Activated CD4-positive, alpha-beta T cell treated with anti-CD3 and anti-CD28 coated beads, Interleukin-2, Interleukin-4, amounts not matched to agents 100 ng/mL and 50 ng/mL, durations not matched to agents 16 hours and 8 hours (primary cell): Measurements from ENCODE around the gene ACKR3.
A peak's percentile ranks its signal among the peaks of the same experiment; 100 is the strongest.

Source experiments
- DNase-seq: peaks from one replicate; pipeline ENCODE4 v3.0.0-alpha.2; 2020; ENCODE audit warnings: low spot score

The ACKR3 gene

DNA sequence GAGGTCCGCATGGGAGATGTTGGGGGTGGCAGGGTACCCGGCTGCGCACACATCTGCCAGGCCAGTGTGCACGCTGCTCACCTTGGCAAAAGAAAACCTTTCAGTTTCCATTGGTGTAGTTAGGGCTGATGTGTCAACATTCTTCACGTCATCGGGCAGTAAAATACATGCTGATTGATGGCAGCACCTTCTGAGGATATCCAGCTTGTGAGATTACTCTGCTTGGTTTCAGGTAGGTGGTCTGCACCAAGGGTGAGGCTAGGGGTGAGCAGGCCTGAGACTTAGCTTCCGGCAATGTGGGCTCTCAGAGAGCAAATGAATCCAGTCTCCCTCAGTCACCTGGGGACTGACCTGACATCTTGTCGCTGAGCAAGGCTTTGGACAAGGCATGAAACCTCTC lies 19.3 kb upstream of the ACKR3 start:
- DNase-seq = no peak

DNA sequence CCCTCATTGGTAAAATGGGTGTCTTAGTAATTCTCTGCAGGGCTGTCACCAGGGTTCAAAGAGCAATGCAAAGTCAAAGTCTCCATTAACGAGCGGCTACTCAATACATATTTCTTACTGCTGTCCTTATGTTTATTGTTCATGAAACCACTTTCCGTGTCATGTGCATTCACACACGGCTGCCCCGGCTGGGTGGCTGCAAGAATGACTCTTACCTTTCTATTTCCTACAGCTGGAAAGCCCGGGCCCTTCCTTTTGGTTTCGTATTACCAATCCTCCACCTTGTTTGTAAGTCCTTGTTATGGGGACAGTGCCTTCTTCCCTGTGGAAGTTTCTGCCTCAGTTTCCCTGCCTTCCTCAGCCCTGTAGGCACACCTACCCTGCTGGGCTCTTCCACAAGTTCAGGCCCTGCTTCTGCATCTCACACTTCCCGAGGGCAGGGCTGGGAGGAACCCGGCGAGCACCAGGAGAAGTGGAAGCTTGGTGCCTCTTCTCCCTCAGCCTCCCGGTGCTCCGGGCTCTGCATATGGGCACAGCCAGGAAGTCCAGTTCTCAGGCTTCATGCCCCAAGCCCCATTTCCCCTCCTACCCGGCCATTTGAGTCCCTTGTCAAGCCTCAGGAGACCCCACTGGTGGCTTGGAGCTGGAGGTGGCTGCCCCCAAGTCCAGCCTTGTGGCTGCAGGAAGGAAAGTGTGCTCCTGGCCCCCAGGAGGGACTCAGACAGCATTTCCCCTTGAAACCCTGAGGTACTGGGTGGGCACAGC lies 18.7 kb upstream of the ACKR3 start:
- DNase-seq = no peak

DNA sequence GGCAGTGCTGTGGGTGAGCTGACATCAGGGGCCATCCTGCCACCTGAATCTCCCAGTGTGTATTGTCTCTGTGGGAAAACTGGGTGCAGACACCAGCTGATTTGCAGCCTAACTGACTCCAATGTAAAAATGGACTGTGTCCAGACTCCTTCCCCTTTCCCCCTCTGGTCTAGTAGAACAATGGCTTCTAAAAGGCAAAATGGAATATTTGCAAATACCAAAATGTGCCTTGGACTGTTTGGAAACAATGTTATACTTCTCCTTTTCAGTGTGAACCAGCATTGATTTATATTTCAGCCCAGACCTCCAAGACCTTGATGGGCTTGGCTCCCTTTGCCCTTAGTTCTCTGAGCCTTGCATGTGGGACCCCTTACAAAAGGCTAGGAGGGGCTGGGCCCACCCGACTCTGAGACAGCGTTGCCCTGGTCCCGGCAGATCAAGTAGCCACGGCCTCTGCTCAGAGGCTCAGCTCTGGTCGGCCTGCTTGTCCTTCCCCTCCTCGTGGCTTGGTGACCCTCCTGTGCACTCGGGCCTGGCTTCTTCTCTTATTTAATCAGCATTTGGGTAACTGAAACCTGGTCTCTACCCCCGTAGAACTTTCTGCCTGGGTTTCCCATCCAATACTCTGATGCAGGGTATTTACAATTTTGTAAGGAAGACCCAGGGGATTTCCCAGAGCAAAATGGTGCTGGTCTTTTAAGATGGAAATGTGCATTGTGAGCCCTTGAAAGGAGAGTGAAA lies 18.0 kb upstream of the ACKR3 start:
- no peak for DNase-seq

DNA sequence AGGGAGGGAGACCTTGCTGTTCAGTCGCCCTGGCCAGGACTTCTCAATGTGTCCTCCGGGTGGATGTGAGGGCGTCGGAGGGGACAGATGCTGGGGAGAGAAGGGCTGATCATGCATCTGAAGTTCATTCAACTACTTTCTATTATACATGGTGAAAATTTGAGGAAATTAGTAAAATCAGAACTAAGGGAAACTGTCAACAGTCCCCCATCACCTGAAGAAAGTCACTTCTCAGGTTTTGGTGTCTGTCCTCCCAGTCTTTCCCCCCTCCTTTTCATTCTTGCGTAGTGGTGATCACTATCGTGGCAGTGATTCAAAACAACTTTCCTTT lies 17.4 kb upstream of the ACKR3 start:
- DNase-seq = peak; percentile 24

DNA sequence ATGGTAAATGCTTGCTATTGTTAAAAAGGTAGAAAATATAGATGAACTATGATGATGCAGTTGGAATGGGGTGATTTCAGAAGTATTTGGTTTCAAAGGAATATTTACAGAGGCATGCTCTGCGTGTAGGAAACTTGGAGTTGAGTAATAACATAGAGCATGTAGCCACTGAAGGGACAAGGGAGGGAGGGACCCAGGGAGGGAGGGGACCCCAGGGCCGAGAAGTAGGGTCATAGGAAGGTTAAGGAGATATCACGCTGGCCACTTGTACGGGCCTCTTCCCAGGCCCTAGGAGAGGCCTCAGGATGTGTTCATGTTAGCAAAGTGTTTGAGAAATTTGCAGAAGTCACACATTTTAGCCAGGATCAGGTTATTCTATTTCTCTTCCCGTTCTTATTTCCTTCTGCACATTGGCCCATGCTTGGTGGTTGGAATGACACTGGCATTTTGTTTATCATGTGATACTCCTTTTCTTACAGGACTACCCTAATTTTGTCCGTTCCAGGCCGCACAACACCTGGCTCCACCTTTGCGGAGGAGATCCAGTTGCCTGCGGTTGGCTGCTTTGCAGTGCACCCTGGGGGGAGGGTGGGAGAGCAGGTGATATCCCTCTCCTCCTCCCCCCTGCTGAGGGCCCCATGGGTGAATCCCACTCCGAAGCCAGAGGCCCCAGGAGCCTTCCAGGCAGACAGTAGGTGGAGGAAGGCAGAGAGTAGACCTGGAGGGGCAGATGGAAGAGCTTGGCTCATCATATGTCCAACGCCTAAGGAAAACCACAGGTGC lies 16.9 kb upstream of the ACKR3 start:
- no peak for DNase-seq

DNA sequence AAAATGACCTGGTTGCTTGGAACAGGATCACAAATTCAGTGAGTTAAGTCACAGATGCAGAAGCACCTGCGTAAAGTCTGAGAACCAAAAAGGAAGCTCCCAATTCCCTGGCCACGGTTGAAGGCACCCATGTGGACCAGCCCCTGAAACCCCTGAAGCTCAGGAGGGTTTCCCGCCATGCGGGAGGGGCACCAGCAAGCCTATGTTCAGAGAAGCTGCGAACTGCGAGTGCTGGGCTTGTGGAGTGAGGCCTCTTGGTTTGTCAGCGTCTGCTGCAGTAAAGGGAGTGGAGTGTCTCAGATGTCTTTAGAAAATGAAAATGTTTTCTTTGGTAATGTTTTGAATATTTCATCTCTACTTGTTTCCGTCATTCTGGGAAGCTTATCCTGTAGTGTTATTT lies 16.1 kb upstream of the ACKR3 start:
- DNase-seq = no peak

DNA sequence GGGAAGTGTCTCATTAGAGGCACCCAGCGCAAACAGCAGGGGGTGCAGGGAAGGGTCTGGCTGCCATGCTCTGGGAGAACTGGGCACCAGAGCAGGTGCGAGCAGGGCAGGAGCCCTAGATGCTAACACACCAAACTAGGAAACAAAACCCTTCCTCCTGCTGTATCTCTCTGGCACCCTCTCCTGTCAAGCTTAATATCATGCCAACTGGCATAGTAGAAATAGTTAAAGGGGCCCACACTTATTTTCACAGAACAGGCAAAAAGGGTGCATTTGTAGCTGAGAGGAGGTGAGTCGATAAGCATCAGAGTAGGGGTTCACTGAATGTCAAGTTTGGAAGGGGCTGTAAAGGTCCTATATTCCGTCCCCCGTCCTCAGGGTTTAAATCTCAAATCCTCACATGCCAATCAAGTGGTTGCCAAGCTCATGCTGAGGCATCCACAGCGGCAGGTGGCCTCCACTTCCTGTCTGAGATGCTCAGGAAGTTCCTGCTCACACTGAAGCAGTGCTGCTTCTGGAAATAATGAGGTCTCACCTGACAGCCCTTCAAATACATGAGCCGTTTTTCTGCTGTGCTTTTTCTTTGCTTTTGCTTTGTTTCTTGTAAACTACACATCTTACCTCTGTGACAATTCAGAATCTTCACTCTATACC lies 14.9 kb upstream of the ACKR3 start:
- DNase-seq = no peak

DNA sequence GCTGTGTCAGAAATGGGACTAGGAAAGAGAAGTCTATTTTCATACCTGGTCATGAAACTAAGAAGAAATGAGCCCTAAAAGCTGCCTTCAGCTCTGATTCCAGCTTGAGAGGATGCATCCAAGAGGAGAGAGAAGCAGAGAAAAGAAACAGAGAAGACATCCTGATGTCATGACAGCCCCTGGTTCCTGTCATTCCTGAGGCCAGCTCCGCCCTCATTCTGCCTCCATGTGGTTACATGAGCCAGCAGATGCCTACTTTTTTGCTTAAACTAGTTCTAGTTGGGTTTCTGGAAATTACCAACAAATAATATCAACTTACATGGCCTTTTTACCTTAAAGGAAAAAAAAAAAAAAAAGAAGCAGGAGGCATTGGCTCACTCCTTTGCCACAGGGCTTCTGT lies 14.1 kb upstream of the ACKR3 start:
- DNase-seq = no peak

DNA sequence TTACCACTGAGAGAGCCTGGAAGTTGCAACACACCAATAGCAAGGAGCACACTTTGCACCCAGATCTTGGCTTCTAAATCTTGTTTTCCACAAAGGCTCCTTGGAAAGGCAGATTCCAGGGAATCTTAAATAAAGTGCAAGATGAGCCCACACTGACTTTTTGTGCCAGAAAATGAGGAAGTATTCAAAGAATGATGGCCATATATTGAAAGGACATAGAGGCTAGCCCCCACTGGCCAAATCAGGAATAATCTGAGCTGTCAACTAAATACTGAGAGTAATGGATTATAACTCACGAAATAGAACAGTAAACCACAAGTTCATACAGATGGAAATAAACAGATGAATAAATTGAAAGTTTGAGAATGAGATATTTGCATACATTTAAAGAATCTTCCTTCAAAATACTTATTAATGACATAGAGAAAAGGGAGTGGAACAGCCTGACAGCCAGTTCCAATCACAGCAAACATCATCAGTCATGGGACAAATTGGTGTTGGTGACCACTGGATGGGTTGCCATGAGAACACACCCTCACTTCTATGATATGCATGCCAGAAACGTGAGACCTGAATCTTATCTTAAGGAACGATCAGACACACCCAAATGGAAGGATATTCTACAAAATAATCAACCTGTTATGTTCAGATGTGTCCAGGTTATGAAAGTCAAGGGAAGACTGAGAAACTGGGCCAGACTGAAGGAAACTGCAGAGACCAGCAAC lies 12.2 kb upstream of the ACKR3 start:
- DNase-seq = no peak

DNA sequence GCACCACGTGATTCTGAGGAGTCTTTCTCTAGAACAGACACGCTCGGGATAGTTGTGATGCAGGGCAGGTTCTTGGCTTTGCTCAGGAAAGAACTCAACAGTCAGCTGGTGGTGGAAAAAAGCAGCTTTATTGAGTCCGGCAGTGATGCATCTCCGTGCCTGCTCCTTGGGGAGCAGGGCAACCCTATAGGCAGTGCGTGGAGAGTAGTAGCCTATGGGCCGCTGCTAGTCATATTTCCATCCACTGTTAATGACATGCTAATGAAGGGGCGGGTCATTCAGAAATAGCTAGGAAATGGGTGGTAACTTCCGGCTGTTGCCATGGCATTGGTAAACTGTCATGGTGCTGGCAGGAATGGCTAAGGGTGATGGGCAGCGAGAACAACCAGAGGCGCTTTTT lies 11.6 kb upstream of the ACKR3 start:
- DNase-seq = no peak

DNA sequence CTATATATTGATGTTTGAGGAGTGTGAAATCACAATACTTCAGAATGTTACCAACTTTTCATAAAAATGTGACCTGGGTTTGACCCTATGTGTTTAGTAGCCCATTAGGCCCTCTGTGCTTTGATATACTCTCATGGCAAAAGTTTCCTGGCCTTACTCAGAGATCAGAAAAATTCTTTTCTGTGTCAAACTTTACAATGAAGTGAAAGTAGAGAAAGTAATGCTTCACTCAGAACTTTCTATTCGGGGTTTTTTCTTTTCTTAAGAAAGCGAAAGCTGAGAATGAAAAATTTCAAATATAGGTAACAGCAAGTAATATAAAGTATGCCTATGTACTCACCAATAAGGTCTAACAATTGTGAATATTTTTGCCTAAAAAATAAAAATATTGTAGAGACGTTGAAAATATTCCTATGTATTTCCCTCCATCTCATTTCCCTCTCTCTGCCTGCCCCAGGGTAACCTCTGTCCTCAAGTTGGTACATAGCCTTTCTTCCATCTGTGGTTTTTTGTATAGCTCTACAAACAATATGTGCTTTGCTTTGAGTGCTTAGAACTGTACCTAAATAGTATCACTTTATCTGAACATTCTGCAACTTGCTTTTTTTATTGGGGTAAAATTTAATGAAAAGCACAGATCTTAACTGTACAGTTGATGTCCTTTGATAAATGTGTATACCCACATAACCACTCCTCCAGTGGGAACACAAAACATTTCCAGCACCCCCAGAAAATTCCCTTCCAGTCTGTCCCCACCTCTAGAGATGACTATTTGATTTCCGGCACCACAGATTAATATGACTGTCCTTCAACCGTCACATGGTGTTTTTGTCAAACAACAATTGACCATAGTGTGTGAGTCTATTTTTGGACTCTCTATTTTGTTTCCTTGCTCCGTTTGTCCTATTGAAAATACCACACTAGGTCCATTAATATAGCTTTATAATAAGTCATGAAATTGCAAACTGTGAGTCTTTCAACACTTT lies 10.3 kb upstream of the ACKR3 start:
- DNase-seq = no peak

DNA sequence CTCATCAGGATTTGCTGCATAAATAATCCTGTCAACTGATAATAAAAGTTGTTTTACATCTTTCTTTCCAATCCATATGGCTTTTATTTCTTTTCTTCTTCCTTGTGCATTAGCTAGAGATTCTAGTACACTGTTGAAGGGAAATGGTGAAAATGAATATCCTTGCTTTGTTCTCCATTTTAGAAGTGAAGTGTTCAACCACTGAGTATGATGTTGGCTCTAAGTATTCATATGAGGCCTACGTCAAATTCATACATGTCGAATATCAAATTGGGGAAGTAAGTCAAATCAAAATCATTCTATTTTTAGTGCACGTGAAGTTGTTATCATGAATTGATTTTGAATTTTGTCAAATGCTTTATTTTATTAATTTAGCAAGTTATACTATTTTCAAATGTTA lies 7.8 kb upstream of the ACKR3 start:
- no peak for DNase-seq

DNA sequence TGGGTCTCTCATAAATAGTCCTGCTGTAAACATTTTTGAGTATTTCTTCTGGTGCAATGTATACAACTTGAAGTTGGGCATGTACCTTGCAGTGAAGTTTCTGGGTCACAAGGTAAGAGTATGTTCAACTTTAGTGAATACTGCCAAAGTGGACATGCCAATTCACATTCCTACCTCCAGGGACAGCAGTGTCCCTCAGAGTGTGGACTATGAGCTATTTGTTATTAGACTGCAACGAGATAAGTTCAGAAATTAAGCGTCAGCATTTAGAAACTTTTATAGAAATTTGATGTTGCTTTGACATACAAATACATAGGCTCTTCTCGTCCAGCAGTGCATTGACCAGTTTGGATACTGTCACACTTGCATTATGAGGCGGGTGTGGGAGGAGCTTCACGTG lies 7.2 kb upstream of the ACKR3 start:
- DNase-seq = no peak

DNA sequence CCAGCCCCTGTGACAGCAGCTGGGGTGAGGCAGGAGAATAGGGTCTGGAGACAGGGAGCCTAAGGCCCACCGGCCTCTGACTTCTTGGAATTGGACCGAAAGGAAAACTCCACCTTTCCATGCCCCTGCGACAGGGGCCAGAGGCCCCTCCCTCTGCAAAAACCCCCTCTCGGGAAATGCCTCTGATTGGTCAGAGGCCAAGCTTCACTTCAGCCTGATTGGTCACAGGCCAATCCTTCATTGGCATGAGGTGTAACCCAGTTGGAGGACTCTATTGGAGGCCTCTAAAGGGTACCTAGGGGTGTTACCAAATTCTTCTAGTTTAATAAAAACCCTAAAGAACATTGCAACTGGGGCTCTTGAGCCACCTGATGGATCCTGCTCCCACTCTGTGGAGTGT lies 5.7 kb upstream of the ACKR3 start:
- no peak for DNase-seq

DNA sequence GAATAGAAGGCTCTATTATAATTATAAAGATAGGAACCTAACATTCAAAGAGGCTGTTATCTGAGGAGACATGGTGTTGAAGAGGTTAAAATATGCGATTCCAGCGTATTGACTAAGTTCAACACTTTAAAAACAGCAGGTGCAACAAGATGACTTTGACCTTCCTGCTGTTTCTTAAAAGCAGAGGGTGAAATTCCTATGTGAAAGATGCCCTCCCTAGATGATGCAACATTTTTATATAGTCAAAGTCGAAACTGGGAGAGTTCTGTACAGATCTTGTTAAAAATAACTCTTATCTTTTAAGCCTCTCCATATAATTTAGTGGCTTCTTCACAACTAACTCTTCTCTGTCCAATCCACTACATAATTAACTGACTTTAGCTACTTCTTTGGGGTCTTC lies 4.4 kb upstream of the ACKR3 start:
- no peak for DNase-seq

DNA sequence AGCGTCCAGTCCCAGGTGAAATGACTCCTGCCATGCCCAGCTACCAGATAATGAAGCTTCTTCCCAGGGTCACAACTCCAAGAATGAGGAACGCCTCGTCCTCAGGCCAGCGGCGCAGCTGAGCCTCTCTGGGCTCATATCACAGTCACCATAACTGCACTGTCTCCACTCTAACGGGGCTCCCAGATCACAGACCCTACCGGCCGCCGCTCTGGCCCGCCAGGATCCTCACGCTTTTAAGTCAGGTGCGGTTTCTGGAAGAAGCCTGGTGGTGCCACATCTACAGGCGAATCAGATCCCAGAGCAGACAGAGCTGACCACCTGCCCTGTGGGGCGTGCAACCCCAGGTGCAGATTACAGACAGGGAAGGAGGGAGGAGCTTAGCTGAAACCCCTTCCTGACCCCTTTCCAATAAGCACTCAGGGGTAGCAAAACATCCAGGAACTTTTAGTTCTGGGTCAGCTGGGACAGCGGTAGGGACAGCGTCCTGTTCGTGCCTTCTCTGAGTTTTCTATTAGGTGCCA lies 3.7 kb upstream of the ACKR3 start:
- DNase-seq = no peak

DNA sequence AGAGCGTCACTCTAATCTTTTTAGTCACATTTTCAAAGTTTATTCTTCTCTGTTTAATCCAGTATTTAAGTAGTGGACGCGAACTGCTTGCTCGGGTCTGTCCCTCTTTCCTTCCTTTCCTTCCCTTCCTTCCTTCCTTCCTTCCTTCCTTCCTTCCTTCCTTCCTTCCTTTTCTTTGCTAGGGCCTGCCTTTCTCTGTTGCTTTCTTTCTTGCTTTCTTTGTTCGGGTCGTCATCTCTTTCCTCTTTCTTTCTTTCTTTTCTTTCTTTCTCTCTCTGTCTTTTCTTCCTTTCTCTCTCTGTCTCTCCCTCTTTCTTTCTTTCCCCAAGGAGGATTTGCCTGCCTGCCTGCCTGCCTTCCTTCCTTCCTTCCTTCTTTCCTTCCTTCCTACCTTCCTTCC lies 3.0 kb upstream of the ACKR3 start:
- no peak for DNase-seq

DNA sequence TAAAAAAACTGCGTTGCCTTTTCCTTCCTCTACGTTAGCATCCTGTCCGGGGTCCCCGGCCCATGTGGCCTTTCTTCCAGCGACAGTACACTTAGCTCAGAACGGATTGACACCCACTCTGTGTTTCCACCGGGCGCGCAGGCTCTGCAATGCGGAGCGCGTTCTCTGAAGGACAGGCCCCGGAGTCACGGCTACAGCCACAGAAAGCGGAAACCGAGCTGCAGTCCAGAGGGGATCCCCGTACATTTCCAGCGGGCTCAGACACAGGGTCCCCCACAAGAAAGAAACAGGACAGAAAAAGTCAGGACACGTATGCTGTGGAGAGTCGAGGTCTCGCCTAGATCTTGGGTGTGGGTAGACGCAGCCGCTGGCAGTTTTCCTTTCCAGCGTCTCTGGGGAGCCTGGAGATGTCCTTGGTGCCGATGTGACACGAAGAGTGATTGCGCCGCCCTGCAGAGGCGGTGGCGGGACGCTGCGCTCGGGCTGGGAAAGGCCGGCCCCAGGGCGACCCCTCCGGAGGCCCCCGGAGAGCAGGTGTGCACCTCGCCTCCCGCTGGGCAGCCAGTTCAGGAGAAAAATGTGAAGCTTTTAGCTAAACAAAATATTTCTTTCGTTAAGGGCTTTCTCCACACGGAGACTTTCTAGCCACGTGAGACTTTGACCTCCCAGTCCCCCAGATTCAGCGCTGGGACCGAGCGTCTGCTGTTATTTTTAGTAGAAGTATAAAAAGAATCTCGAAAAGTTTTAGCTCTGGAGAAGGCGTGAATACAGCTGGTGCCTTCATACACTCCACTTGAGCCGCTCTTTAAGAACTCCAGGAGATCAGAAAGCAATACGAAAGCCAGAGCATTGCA lies 1.3 kb upstream of the ACKR3 start:
- no peak for DNase-seq

DNA sequence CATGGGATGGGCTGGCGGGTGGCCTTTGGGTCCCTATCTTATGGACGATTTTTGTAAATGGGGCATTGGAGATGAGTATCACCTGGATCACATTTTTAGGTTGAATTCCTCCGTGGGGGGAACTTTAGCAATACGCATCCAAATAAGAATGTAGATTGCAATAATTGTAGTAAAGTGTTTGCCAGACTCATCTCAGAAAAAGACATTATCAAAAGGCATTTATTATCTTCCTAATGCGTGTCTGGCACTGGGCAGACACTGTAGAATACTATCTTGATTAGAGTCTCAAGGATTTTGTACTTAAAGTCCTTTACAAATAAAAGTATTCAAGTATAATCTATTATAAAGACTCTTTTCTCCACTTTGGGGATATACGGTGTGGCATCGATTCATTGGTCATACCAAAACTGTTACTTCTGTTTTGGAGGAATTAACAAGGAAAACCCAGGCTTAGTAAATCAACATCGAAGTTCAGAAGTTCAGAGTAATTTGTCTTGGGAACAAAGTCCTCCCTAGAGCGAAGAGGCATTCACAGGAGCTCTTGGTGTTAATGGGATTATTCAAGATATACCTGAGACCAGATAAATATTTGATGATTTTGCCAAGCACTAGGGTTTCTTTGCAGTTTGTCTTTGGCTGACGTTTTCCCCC lies 578 bp upstream of the ACKR3 start:
- DNase-seq = no peak
